IMR-90 (cell line): ENCODE data around the gene DUSP28. TPM values are rescaled to one million over a fixed set of nuclear protein-coding genes. Genes with fewer than 3 reads are reported as not detected.

ENCODE experiments used
- ATAC-seq: fragments of 200-7000 bp; cut with Tn5 transposase; 2 replicates; pipeline ENCODE4 v1.9.1; 2020; ENCODE audit warnings: low read depth, mild to moderate bottlenecking, moderate library complexity
- BruUV-seq: library from RNA; stranded (reverse); fragments of 400-500 nt; replicated peaks from 2 replicates; lab custom pipeline; 2021; lab: Mats Ljungman, UMichigan
- CTCF ChIA-PET: fragments of 300-600 bp; formaldehyde crosslinking; extraction: SDS; loops from one replicate; lab custom pipeline; 2021; ENCODE audit warnings: antibody characterized with exemption; lab: Yijun Ruan, JAX
- POLR2A ChIA-PET: fragments of 300-600 bp; sonication (Branson Sonifier 250); formaldehyde crosslinking; loops from one replicate; lab custom pipeline; 2022; ENCODE audit warnings: antibody characterized with exemption; ENCODE audit not compliant: unreplicated experiment; lab: Charles Lee
- DNase-seq: peaks from one replicate; pipeline ENCODE4 v3.0.0; 2013
- H2AFZ ChIP-seq: replicated peaks from 2 replicates; pipeline ENCODE3; 2013; ENCODE audit warnings: low read length, mild to moderate bottlenecking; ENCODE audit not compliant: poor library complexity
- H2AK5ac ChIP-seq: 2 replicates; pipeline ENCODE4 v1.6.1; 2013; ENCODE audit warnings: low read depth, low read length, inconsistent platforms
- H2AK9ac ChIP-seq: replicated peaks from 2 replicates; pipeline ENCODE3; 2013; ENCODE audit warnings: mild to moderate bottlenecking, low read depth, low read length, moderate library complexity; ENCODE audit not compliant: poor library complexity
- H2BK120ac ChIP-seq: 2 replicates; pipeline ENCODE4 v1.6.1; 2013; ENCODE audit warnings: low read depth, low read length, inconsistent platforms
- H2BK15ac ChIP-seq: 3 replicates; pipeline ENCODE4 v1.6.1; 2013; ENCODE audit warnings: low read depth, low read length, inconsistent platforms
- H2BK20ac ChIP-seq: 2 replicates; pipeline ENCODE4 v1.6.1; 2013; ENCODE audit warnings: low read depth, mild to moderate bottlenecking, inconsistent platforms, low read length, moderate library complexity
- H2BK5ac ChIP-seq: 2 replicates; pipeline ENCODE4 v1.6.1; 2013; ENCODE audit warnings: mild to moderate bottlenecking, low read depth, low read length, inconsistent platforms; ENCODE audit not compliant: poor library complexity, severe bottlenecking
- H3K14ac ChIP-seq: replicated peaks from 2 replicates; pipeline ENCODE4 v1.6.1; 2013; ENCODE audit warnings: low read depth, low read length, inconsistent platforms
- H3K18ac ChIP-seq: 2 replicates; pipeline ENCODE4 v1.6.1; 2013; ENCODE audit warnings: low read depth, low read length, control low read depth
- H3K23ac ChIP-seq: 2 replicates; pipeline ENCODE4 v1.6.1; 2013; ENCODE audit warnings: low read depth, low read length, inconsistent platforms
- H3K27ac ChIP-seq: 2 replicates; pipeline ENCODE4 v1.5.1; 2013; ENCODE audit warnings: mild to moderate bottlenecking, control low read depth, low read length; ENCODE audit not compliant: insufficient read depth
- H3K27me3 ChIP-seq: 2 replicates; pipeline ENCODE4 v1.6.1; 2013; ENCODE audit warnings: low read length; ENCODE audit not compliant: control insufficient read depth, insufficient read depth
- H3K36me3 ChIP-seq: 2 replicates; pipeline ENCODE4 v1.6.1; 2013; ENCODE audit warnings: low read length, mixed read lengths; ENCODE audit not compliant: control insufficient read depth, insufficient read depth
- H3K4ac ChIP-seq: 2 replicates; pipeline ENCODE4 v1.6.1; 2013; ENCODE audit warnings: low read depth, low read length, inconsistent platforms
- H3K4me1 ChIP-seq: 2 replicates; pipeline ENCODE4 v1.6.1; 2013; ENCODE audit warnings: low read length, mixed read lengths; ENCODE audit not compliant: control insufficient read depth, insufficient read depth
- H3K4me2 ChIP-seq: 2 replicates; pipeline ENCODE4 v1.6.1; 2013; ENCODE audit warnings: low read depth, mild to moderate bottlenecking, control low read depth, low read length, moderate library complexity
- H3K4me3 ChIP-seq: 2 replicates; pipeline ENCODE4 v1.5.1; 2013; ENCODE audit warnings: low read depth, mild to moderate bottlenecking, control low read depth, low read length, moderate library complexity; ENCODE audit not compliant: insufficient read depth
- H3K56ac ChIP-seq: 2 replicates; pipeline ENCODE4 v1.6.1; 2013; ENCODE audit warnings: low read length, inconsistent platforms; ENCODE audit not compliant: insufficient read depth; ENCODE audit errors: extremely low read depth
- H3K79me1 ChIP-seq, 2 experiments: 2 replicates each; pipeline ENCODE4 v1.6.1; 2013; ENCODE audit warnings: low read length in 2 of 2, inconsistent platforms in 1 of 2, low read depth in 1 of 2
- H3K9ac ChIP-seq: 2 replicates; pipeline ENCODE4 v1.6.1; 2013; ENCODE audit warnings: low read depth, low read length, control low read depth
- H3K9me1 ChIP-seq: 2 replicates; pipeline ENCODE4 v1.6.1; 2013; ENCODE audit warnings: low read length, inconsistent platforms; ENCODE audit not compliant: insufficient read depth
- H3K9me3 ChIP-seq: 2 replicates; pipeline ENCODE4 v1.6.1; 2013; ENCODE audit warnings: low read length; ENCODE audit not compliant: control insufficient read depth, insufficient read depth
- H4K20me1 ChIP-seq: 2 replicates; pipeline ENCODE4 v1.6.1; 2013; ENCODE audit warnings: low read length, inconsistent platforms; ENCODE audit not compliant: insufficient read depth
- H4K5ac ChIP-seq: 2 replicates; pipeline ENCODE4 v1.6.1; 2013; ENCODE audit warnings: mild to moderate bottlenecking, low read depth, low read length, control low read depth
- H4K8ac ChIP-seq, 2 experiments: 2 replicates each; pipeline ENCODE4 v1.6.1; 2013; ENCODE audit warnings: low read depth in 2 of 2, low read length in 2 of 2, control low read depth in 1 of 2, inconsistent platforms in 1 of 2
- H4K91ac ChIP-seq: 2 replicates; pipeline ENCODE4 v1.6.1; 2013; ENCODE audit warnings: low read depth, low read length, inconsistent platforms; ENCODE audit not compliant: insufficient read depth
- BHLHE40 ChIP-seq: fragments of 150-350 bp; IDR thresholded peaks from 2 replicates; pipeline ENCODE4 v1.6.1; 2016; ENCODE audit warnings: mild to moderate bottlenecking, low read depth, low read length
- CEBPB ChIP-seq: IDR thresholded peaks from 2 replicates; pipeline ENCODE4 v1.6.1; 2012; ENCODE audit warnings: low read depth, low read length, improper control_type of control experiment
- CHD1 ChIP-seq: IDR thresholded peaks from 2 replicates; pipeline ENCODE4 v1.6.1; 2012; ENCODE audit warnings: low read depth, low read length, improper control_type of control experiment
- ELK1 ChIP-seq: fragments of 150-350 bp; IDR thresholded peaks from 2 replicates; pipeline ENCODE4 v1.6.1; 2016; ENCODE audit warnings: low read depth, mild to moderate bottlenecking, low read length, moderate library complexity, borderline replicate concordance
- FOS ChIP-seq: fragments of 150-350 bp; IDR thresholded peaks from 2 replicates; pipeline ENCODE4 v1.6.1; 2016; ENCODE audit warnings: low read depth, low read length
- MAFK ChIP-seq: IDR thresholded peaks from 2 replicates; pipeline ENCODE4 v1.6.1; 2012; ENCODE audit warnings: low read depth, low read length, improper control_type of control experiment
- MAZ ChIP-seq: IDR thresholded peaks from 2 replicates; pipeline ENCODE4 v1.6.1; 2012; ENCODE audit warnings: low read depth, mild to moderate bottlenecking, low read length, improper control_type of control experiment, moderate library complexity, borderline replicate concordance
- MXI1 ChIP-seq: IDR thresholded peaks from 2 replicates; pipeline ENCODE4 v1.6.1; 2012; ENCODE audit warnings: low read depth, mild to moderate bottlenecking, low read length, moderate library complexity, borderline replicate concordance
- NFE2L2 ChIP-seq: fragments of 150-350 bp; IDR thresholded peaks from 2 replicates; pipeline ENCODE4 v1.6.1; 2016; ENCODE audit warnings: low read depth, mild to moderate bottlenecking, low read length
- POLR2A ChIP-seq: IDR thresholded peaks from 2 replicates; pipeline ENCODE4 v1.6.1; 2012; ENCODE audit warnings: mild to moderate bottlenecking, low read depth, low read length
- RAD21 ChIP-seq: IDR thresholded peaks from 2 replicates; pipeline ENCODE4 v1.6.1; 2012; ENCODE audit warnings: low read length, improper control_type of control experiment
- RCOR1 ChIP-seq: IDR thresholded peaks from 2 replicates; pipeline ENCODE4 v1.6.1; 2012; ENCODE audit warnings: mild to moderate bottlenecking, low read length, improper control_type of control experiment; ENCODE audit not compliant: insufficient replicate concordance
- RFX5 ChIP-seq: IDR thresholded peaks from 2 replicates; pipeline ENCODE4 v1.8.0; 2012; ENCODE audit warnings: low read depth, mild to moderate bottlenecking, low read length, moderate library complexity
- SMC3 ChIP-seq: fragments of 150-350 bp; IDR thresholded peaks from 2 replicates; pipeline ENCODE4 v1.6.1; 2016; ENCODE audit warnings: low read depth, mild to moderate bottlenecking, antibody characterized with exemption, low read length, moderate library complexity
- USF2 ChIP-seq: fragments of 150-350 bp; IDR thresholded peaks from 2 replicates; pipeline ENCODE4 v1.6.1; 2017; ENCODE audit warnings: mild to moderate bottlenecking, antibody characterized with exemption, low read length, low read depth
- WGBS, 2 experiments: methylation state at CpG; one replicate each; pipeline versions ENCODE4 v1.1.5 to v1.1.7; 2013; ENCODE audit warnings: missing lambda C conversion rate in 2 of 2; ENCODE audit not compliant: insufficient read length in 1 of 2; ENCODE audit errors: extremely low coverage in 2 of 2; 5-methylcytosine and 5-hydroxymethylcytosine counted together
- dilution Hi-C: fragments of 300-500 bp; cut with HindIII; formaldehyde crosslinking; loops from one replicate; pipeline ENCODE4 v1.14.3; 2018; ENCODE audit warnings: low sequenced_read_pairs; ENCODE audit not compliant: unreplicated experiment
- in situ Hi-C: fragments of 300-500 bp; cut with MboI; formaldehyde crosslinking; loops from 3 replicates; pipeline ENCODE4 v1.14.3; 2019; ENCODE audit warnings: low sequenced_read_pairs, inconsistent platforms, mixed read lengths
- intact Hi-C: fragments of 100-400 bp; cut with micrococcal nuclease; formaldehyde crosslinking; loops from 2 replicates; pipeline ENCODE4 v1.10.0; 2022
- polyA plus RNA-seq, 3 experiments: library from polyadenylated mRNA; depleted of rRNA; stranded (reverse); fragments of >200 nt; gene quantifications; 2 replicates each; pipeline ENCODE4 v1.2.3, GENCODE V29; 2012; ENCODE audit warnings: low replicate concordance in 1 of 3
- total RNA-seq: library from RNA; depleted of rRNA; stranded (reverse); fragments of >200 nt; gene quantifications from 2 replicates; pipeline ENCODE4 v1.2.3, GENCODE V29; 2012

DUSP28 gene
- total and polyA plus RNA-seq, 2 of the 4 experiments (the other 2 are of a cell fraction): 1.1 to 3.3 TPM

- intact Hi-C loops: no loop called here
- H3K4me2 ChIP-seq: no peak overlapping the region
- no peak overlapping the region for H2AFZ ChIP-seq
- H2BK15ac ChIP-seq: no peak overlapping the region
- no peaks in the 10 kb centered on the region for H3K9me3 ChIP-seq
- H3K14ac ChIP-seq: no peak overlapping the region
- DNase-seq (no peak), ATAC-seq (no peak)
- no peak overlapping the region for H4K8ac ChIP-seq
- H2AK9ac ChIP-seq: no peak overlapping the region
- 0 out of 4 replicates have a peak, but pooled peaks cover 0 to under 1% of the 10 kb centered on the region in 2 experiments for H3K79me1 ChIP-seq
- CTCF ChIA-PET: no interaction called here
- H2BK5ac ChIP-seq: no peak overlapping the region
- no peak overlapping the region for H2BK20ac ChIP-seq
- no peaks in the 10 kb centered on the region for H3K27me3 ChIP-seq
- peaks cover 19% of the 10 kb centered on the region for H3K36me3 ChIP-seq
- H3K4me1 ChIP-seq: no peaks in the 10 kb centered on the region
- in situ Hi-C loops: no loop called here
- no peaks in the 10 kb centered on the region for H3K9me1 ChIP-seq
- H3K23ac ChIP-seq: no peak overlapping the region
- no peak overlapping the region for H4K5ac ChIP-seq
- no peak overlapping the region for H3K56ac ChIP-seq
- H2BK120ac ChIP-seq: no peak overlapping the region
- no peaks in the 10 kb centered on the region; the same call in 1 of the 2 replicates for H4K20me1 ChIP-seq
- TF ChIP-seq ELK1 (no peak), FOS (no peak), NFE2L2 (no peak), MXI1 (no peak), SMC3 (no peak), BHLHE40 (no peak), USF2 (no peak), MAFK (no peak), POLR2A (no peak), RAD21 (no peak), CHD1 (no peak), RFX5 (no peak), RCOR1 (no peak), MAZ (no peak), CEBPB (no peak)
- no peak overlapping the region for H3K9ac ChIP-seq
- no TSS peak for BruUV-seq
- no peak overlapping the region for H3K4ac ChIP-seq
- no peak overlapping the region for H3K18ac ChIP-seq
- no peak overlapping the region for H4K91ac ChIP-seq
- no peak overlapping the region for H3K4me3 ChIP-seq
- POLR2A ChIA-PET: no interaction called here
- dilution Hi-C loops: no loop called here
- whole genome bisulfite sequencing, 2 experiments: 93% methylated on average over 7 of the region's 11 CpGs; no CpG with 5 or more reads in 1 of the 2 experiments
- no peak overlapping the region for H2AK5ac ChIP-seq
- H3K27ac ChIP-seq: no peak overlapping the region
These were observed 39.0 kb downstream of the DUSP28 start for GRCh38 chr2:240599141-240599583.
